Progenitor cell of endocrine pancreas (in vitro differentiated cells): ENCODE results near the gene AKAP1. TPM values are rescaled to one million over a fixed set of nuclear protein-coding genes. Genes with fewer than 3 reads are reported as not detected.

Source experiments
- DNase-seq: peaks from one replicate; pipeline ENCODE4 v3.0.0; 2021; ENCODE audit warnings: low spot score; ENCODE audit not compliant: unreplicated experiment
- H3K27ac Mint-ChIP-seq: 2 replicates; pipeline ENCODE4 v1.8.0; 2021; ENCODE audit warnings: mild to moderate bottlenecking, moderate library complexity, mixed read lengths
- H3K27me3 Mint-ChIP-seq: 2 replicates; pipeline ENCODE4 v1.8.0; 2021; ENCODE audit warnings: mixed read lengths
- H3K36me3 Mint-ChIP-seq: 2 replicates; pipeline ENCODE4 v1.8.0; 2022; ENCODE audit warnings: mixed read lengths; ENCODE audit not compliant: insufficient read depth
- H3K4me1 Mint-ChIP-seq: 2 replicates; pipeline ENCODE4 v1.8.0; 2021; ENCODE audit warnings: low read depth, mixed read lengths
- H3K4me3 Mint-ChIP-seq: 2 replicates; pipeline ENCODE4 v1.8.0; 2021; ENCODE audit warnings: low read depth, mild to moderate bottlenecking, moderate library complexity, mixed read lengths
- H3K9me3 Mint-ChIP-seq: 2 replicates; pipeline ENCODE4 v1.8.0; 2021; ENCODE audit warnings: low read depth, mixed read lengths
- total RNA-seq: library from RNA; stranded (reverse); gene quantifications from 2 replicates; pipeline ENCODE4 v1.2.1, GENCODE V29; 2021
- TF ChIP-seq, protein P1 (sequence below): fragments of 200-600 bp; sonication (generic); IDR thresholded peaks from one replicate; pipeline ENCODE4 v1.5.0; 2021; ENCODE audit warnings: antibody characterized with exemption, mild to moderate bottlenecking; ENCODE audit not compliant: unreplicated experiment

Gene AKAP1
- total RNA-seq, 1 donor from 2014 or later = 63.3 TPM

DNA sequence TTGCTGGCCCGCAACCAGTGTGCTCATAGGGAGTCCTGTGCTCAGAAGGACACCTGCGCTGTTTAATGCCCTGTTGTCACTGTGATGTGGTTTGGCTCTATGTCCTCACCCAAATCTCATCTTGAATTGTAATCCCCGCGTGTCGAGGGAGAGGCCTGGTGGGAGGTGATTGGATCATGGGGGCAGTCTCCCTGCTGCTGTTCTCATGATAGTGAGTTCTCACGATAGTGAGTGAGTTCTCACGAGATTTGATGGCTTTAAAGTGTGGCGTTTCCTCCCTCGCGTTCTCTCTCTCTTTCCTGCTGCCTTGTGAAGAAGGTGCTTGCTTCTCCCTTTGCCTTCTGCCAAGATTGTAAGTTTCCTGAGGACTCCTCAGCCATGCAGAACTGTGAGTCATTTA is 66.8 kb downstream of the AKAP1 start:
- H3K27me3 Mint-ChIP-seq = peaks cover 34% of the 10 kb centered on the region
- TF ChIP-seq, protein P1, sequence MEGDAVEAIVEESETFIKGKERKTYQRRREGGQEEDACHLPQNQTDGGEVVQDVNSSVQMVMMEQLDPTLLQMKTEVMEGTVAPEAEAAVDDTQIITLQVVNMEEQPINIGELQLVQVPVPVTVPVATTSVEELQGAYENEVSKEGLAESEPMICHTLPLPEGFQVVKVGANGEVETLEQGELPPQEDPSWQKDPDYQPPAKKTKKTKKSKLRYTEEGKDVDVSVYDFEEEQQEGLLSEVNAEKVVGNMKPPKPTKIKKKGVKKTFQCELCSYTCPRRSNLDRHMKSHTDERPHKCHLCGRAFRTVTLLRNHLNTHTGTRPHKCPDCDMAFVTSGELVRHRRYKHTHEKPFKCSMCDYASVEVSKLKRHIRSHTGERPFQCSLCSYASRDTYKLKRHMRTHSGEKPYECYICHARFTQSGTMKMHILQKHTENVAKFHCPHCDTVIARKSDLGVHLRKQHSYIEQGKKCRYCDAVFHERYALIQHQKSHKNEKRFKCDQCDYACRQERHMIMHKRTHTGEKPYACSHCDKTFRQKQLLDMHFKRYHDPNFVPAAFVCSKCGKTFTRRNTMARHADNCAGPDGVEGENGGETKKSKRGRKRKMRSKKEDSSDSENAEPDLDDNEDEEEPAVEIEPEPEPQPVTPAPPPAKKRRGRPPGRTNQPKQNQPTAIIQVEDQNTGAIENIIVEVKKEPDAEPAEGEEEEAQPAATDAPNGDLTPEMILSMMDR = no peak
- H3K4me3 Mint-ChIP-seq = no peak overlapping the region
- peaks cover 3% of the 10 kb centered on the region for H3K9me3 Mint-ChIP-seq
- no peak overlapping the region for H3K27ac Mint-ChIP-seq
- no peak for DNase-seq
- no peaks in the 10 kb centered on the region for H3K4me1 Mint-ChIP-seq
- H3K36me3 Mint-ChIP-seq = no peaks in the 10 kb centered on the region

DNA sequence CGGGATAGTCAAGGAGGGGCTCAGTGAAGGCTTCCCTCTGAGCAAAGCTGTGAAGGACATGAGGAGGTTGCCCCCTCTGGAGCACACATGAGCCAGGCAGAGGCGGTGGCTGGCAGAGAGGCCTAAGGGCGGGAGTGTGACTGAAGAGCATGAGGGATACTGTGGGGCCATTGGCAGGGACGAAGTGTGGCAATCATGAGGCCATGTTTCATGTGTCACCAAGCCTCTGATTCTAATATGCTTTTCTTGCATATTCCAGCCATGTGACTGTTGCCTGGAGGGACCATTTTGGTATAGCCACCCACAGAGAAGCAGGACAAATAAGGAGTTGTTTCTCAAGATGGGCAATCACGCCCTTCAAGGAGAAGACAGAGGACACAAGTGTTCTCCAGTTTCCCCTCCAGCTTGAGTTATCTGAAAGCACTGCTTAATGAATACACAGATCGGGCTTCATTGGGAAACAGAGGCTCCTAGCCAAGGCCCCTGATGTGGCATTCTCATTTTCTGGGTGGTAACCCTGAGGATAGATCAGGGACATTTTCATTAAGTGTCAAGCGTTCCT is 68.0 kb downstream of the AKAP1 start:
- Mint-ChIP-seq H3K27ac (no peak overlapping the region), H3K36me3 (no peaks in the 10 kb centered on the region), H3K4me3 (no peak overlapping the region), H3K9me3 (peaks cover 3% of the 10 kb centered on the region), H3K27me3 (peaks cover 34% of the 10 kb centered on the region), H3K4me1 (no peaks in the 10 kb centered on the region)
- TF ChIP-seq, protein P1 = no peak
- no peak for DNase-seq

DNA sequence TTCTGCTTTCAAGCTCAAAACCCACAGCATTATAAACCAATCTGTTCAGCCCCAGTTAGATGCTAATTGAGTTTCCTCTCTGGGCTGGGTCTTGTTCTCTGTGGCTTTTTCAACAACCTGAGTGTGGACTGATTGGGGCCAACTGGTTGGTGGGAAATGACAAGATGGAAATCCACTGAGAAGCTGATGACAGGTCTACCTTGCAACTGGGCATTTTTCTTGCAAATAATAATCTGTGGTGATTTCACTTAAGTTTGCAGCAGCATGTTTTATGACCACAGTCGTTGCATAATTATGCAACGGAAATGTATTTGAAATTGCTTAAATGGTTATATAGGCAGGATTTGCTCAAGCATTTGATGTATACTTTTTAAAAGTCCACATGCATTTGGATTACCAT is 69.9 kb downstream of the AKAP1 start:
- Mint-ChIP-seq H3K36me3 (peaks cover 1% of the 10 kb centered on the region), H3K27me3 (peaks cover 25% of the 10 kb centered on the region), H3K27ac (no peak overlapping the region), H3K4me1 (no peaks in the 10 kb centered on the region), H3K9me3 (no peaks in the 10 kb centered on the region), H3K4me3 (no peak overlapping the region)
- DNase-seq = no peak
- TF ChIP-seq, protein P1 = no peak

DNA sequence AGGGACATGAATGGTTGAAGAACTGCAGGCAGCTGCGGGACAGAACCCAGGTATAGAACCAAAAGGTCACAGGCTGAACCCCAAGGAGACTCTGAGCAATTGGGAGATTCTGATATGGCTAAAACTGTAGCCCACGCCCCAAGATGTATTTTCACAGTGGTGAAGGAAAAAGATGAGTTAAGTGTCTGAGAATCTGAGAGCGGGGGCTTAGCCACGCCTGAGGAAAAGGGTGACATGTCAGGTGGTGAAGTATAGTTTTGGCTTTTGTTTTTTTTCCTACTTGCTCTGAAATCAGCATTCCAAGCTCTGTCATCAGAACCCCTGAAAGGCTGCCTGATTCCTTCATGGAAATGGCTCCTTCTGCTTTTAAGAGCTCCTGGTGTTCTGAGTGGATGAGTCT is 73.3 kb downstream of the AKAP1 start:
- H3K9me3 Mint-ChIP-seq = peaks cover 10% of the 10 kb centered on the region
- peaks cover 5% of the 10 kb centered on the region for H3K27me3 Mint-ChIP-seq
- TF ChIP-seq, protein P1 = no peak
- no peaks in the 10 kb centered on the region for H3K4me1 Mint-ChIP-seq
- H3K27ac Mint-ChIP-seq = no peak overlapping the region
- no peak overlapping the region for H3K4me3 Mint-ChIP-seq
- DNase-seq = no peak
- peaks cover 1% of the 10 kb centered on the region for H3K36me3 Mint-ChIP-seq

DNA sequence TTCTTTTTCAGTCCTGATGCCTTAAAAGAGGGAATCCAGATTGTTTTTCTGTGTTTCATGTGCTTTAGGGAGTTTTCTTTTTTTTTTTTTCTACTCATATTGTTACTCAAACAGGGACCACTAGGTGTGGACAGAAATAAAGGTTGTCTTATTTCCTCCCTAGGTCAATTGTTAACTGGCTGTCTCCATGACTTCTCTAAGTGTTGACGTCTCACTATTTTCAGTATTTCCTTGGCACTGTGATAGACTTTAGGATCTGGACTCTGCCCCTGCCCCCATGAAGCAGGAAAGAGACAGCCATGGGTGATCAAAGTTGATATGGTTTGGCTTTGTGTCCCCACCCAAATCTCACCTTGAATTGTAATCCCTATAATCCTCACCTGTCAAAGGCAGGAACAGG is 73.7 kb downstream of the AKAP1 start:
- no peak overlapping the region for H3K4me3 Mint-ChIP-seq
- H3K9me3 Mint-ChIP-seq = peaks cover 10% of the 10 kb centered on the region
- no peak overlapping the region for H3K27ac Mint-ChIP-seq
- H3K4me1 Mint-ChIP-seq = no peaks in the 10 kb centered on the region
- TF ChIP-seq, protein P1 = no peak
- DNase-seq = no peak
- peaks cover 3% of the 10 kb centered on the region for H3K27me3 Mint-ChIP-seq
- H3K36me3 Mint-ChIP-seq = peaks cover 1% of the 10 kb centered on the region
